Omental fat pad (tissue), 4 donors: ENCODE data around the gene VAV3. TPM values are rescaled to one million over a fixed set of nuclear protein-coding genes. Genes with fewer than 3 reads are reported as not detected.

Experiments used
- ATAC-seq: fragments of 150-250 bp; one replicate; pipeline ENCODE4 v1.9.1; 2016; ENCODE audit warnings: mild to moderate bottlenecking, moderate library complexity; ENCODE audit not compliant: low FRiP score
- DNase-seq: peaks from one replicate; pipeline ENCODE4 v3.0.0-alpha.2; 2019; ENCODE audit warnings: low spot score
- total RNA-seq, 4 donors: library from RNA; depleted of rRNA; stranded (reverse); fragments of >200 nt; gene quantifications; one replicate each; pipeline ENCODE4 v1.1.0, GENCODE V29; 2016
- TF ChIP-seq, protein P1 (sequence below), 3 donors: fragments of 450-650 bp; IDR thresholded peaks; one replicate each; pipeline ENCODE4 v1.5.1; 2016 to 2017; ENCODE audit warnings: antibody characterized with exemption in 3 of 3, mild to moderate bottlenecking in 3 of 3, moderate library complexity in 2 of 3

VAV3 gene
- total RNA-seq, 4 donors from 2014 or later = 5.4 to 10.9 (median 10.2) TPM

GRCh38 chr1:107668762-107669161 is 296.2 kb downstream of the VAV3 start:
- DNase-seq (no peak), ATAC-seq (peak; percentile 67)
- TF ChIP-seq, protein P1, sequence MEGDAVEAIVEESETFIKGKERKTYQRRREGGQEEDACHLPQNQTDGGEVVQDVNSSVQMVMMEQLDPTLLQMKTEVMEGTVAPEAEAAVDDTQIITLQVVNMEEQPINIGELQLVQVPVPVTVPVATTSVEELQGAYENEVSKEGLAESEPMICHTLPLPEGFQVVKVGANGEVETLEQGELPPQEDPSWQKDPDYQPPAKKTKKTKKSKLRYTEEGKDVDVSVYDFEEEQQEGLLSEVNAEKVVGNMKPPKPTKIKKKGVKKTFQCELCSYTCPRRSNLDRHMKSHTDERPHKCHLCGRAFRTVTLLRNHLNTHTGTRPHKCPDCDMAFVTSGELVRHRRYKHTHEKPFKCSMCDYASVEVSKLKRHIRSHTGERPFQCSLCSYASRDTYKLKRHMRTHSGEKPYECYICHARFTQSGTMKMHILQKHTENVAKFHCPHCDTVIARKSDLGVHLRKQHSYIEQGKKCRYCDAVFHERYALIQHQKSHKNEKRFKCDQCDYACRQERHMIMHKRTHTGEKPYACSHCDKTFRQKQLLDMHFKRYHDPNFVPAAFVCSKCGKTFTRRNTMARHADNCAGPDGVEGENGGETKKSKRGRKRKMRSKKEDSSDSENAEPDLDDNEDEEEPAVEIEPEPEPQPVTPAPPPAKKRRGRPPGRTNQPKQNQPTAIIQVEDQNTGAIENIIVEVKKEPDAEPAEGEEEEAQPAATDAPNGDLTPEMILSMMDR (IDR thresholded peaks at IDR 0.05) = no peak

DNA sequence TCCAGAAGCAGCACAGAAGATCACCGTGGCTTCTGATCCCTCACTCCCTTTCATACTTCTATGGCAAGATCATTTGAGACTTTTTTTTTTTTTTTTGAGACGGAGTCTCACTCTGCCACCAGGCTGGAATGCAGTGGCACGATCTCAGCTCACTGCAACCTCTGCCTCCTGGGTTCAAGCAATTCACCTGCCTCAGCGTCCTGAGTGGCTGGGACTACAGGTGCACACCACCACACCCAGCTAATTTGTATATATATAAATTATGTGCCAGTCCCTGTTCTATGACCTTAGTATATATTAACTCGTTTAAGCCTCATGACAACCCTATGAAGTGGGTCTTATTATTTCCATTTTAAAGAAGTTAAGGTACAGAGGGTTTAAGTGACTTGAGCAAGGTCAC is 298.5 kb downstream of the VAV3 start:
- TF ChIP-seq, protein P1 (IDR thresholded peaks at IDR 0.05) = no peak
- no peak for ATAC-seq
- no peak for DNase-seq

- TF ChIP-seq, protein P1 (IDR thresholded peaks at IDR 0.05) = no peak
- no peak for ATAC-seq
- no peak for DNase-seq
Measured at GRCh38 chr1:107664982-107665925, 299.7 kb downstream of the VAV3 start.

GRCh38 chr1:107662971-107663370 is 302.0 kb downstream of the VAV3 start:
- DNase-seq (no peak), ATAC-seq (no peak)
- TF ChIP-seq, protein P1 (IDR thresholded peaks at IDR 0.05) = no peak

- TF ChIP-seq, protein P1 (IDR thresholded peaks at IDR 0.05) = no peak
- no peak for ATAC-seq
- DNase-seq = no peak
Measured at GRCh38 chr1:107661158-107661557, 303.8 kb downstream of the VAV3 start.

GRCh38 chr1:107659961-107660360 is 305.0 kb downstream of the VAV3 start:
- TF ChIP-seq, protein P1 (IDR thresholded peaks at IDR 0.05) = no peak
- ATAC-seq (no peak), DNase-seq (no peak)

- TF ChIP-seq, protein P1 (IDR thresholded peaks at IDR 0.05) = no peak
- ATAC-seq (no peak), DNase-seq (no peak)
Measured at GRCh38 chr1:107657356-107657755, 307.6 kb downstream of the VAV3 start.
